HL-60 (cell line): ENCODE results near the gene ADAMTS10.
A peak's percentile ranks its signal among the peaks of the same experiment; 100 is the strongest.

Experiments
- DNase-seq, 2 experiments: peaks; one replicate each; pipeline ENCODE4 v3.0.0-alpha.2; 2010 to 2020; ENCODE audit warnings: low read depth in 1 of 2, low spot score in 1 of 2
- H3K27ac ChIP-seq: fragments of 250-450 bp; sonication (Bioruptor Pico); replicated peaks from 2 replicates; pipeline ENCODE4 v1.5.1; 2020; ENCODE audit warnings: mild to moderate bottlenecking, moderate library complexity
- H3K27me3 ChIP-seq: fragments of 250-450 bp; sonication (Bioruptor Pico); 2 replicates; pipeline ENCODE4 v1.5.1; 2021; ENCODE audit warnings: mild to moderate bottlenecking, moderate library complexity; ENCODE audit not compliant: insufficient read depth, poor library complexity, severe bottlenecking
- H3K4me3 ChIP-seq: replicated peaks from 2 replicates; pipeline ENCODE4 v1.5.1; 2011; ENCODE audit warnings: mild to moderate bottlenecking, control low read depth, low read length; ENCODE audit not compliant: insufficient read depth
- CTCF ChIP-seq: IDR thresholded peaks from one replicate; pipeline ENCODE4 v1.5.1; 2011; ENCODE audit warnings: low read length, control low read depth, inconsistent platforms; ENCODE audit not compliant: insufficient read depth
- GABPA ChIP-seq: IDR thresholded peaks from 2 replicates; pipeline ENCODE4 v1.6.1; 2012; ENCODE audit warnings: low read depth
- POLR2AphosphoS5 ChIP-seq: IDR thresholded peaks from 2 replicates; pipeline ENCODE4 v1.6.1; 2012; ENCODE audit warnings: low read depth
- REST ChIP-seq: IDR thresholded peaks from 2 replicates; pipeline ENCODE4 v1.6.1; 2012; ENCODE audit warnings: low read depth; ENCODE audit not compliant: insufficient replicate concordance
- SPI1 ChIP-seq: IDR thresholded peaks from 2 replicates; pipeline ENCODE4 v1.6.1; 2012; ENCODE audit warnings: low read depth, mild to moderate bottlenecking, borderline replicate concordance

Gene ADAMTS10

DNA sequence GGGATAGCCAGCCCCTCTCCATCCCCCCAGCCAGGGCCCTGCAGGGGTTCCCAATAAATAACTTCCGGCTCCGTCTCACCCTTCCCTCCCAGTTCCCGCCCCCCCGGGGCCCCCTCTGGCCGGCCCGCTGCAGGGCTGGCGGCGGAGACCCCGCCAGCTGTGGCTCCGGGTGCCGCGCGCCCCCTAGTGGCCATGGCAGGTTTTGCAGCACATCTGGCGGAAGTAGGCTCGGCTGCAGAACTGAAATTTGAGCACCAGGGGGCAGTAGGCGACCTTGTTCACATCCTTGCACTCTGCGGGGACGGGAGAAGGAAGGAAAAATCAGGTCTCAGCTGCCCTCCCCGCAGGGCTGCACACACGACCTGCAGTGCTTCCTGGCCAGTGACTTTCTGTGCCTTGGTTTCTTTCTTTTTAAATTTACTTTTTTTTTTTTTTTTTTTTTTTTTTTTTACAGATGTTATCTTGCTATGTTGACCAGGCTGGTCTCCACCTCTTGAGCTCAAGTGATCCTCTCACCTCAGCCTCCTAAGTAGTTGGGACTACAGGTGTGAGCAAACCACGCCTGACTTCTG lies 29.7 kb downstream of the ADAMTS10 start:
- DNase-seq, result peak; percentile 81 to 90
- Histone ChIP-seq H3K27me3 (no peaks in the 10 kb centered on the region), H3K27ac (no peak overlapping the region), H3K4me3 (no peak overlapping the region)
- no peak for TF ChIP-seq REST
- peak; percentile 94 for TF ChIP-seq CTCF
- TF ChIP-seq SPI1, result peak; percentile 43; the same call in 1 of the 2 replicates
- 0 out of 2 replicates have a peak, but pooled peaks have one; percentile 51 for TF ChIP-seq POLR2AphosphoS5
- no peak for TF ChIP-seq GABPA

DNA sequence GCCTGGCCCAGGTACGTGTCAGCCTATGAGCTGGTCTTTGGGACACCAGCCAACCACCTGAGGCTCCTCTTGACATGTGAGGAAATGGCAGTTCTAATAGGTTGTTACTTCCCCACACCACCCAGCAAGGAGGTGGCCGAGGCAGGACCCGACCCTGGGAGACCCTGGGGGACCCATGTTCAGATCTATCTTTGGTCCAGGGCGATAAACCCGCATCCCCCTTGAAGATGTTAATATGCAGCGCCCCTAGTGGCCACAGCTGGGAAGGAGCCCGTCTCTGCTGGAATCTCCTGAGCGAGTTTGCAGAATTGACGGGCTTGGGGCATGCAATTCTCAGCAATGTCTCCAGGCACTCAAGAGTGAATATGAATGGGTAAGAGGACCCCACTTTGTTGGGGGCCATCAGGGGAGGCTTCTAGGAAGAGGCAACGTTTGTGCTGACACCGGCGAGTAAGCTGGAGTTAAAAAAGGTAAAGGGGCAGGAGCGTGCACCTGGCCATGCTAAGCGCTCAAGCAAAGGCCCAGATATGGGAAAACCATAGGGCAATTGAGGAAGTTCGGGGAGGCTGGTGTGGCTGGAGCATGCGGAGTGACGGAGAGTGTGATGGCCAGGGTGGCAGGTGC lies 31.8 kb downstream of the ADAMTS10 start:
- peak; percentile 96 for TF ChIP-seq CTCF
- TF ChIP-seq GABPA, result no peak
- Histone ChIP-seq H3K4me3 (no peak overlapping the region), H3K27me3 (no peaks in the 10 kb centered on the region), H3K27ac (peak overlapping the region; percentile 93)
- DNase-seq, result peak in 1 of 2 experiments; percentile 89

GRCh38 chr19:8577741-8578140 lies 32.8 kb downstream of the ADAMTS10 start:
- peak overlapping the region; percentile 93 for H3K27ac ChIP-seq
- peak overlapping the region; percentile 65 for H3K4me3 ChIP-seq
- no peak for TF ChIP-seq POLR2AphosphoS5
- TF ChIP-seq CTCF, result no peak
- no peak for TF ChIP-seq SPI1
- no peak for TF ChIP-seq GABPA

DNA sequence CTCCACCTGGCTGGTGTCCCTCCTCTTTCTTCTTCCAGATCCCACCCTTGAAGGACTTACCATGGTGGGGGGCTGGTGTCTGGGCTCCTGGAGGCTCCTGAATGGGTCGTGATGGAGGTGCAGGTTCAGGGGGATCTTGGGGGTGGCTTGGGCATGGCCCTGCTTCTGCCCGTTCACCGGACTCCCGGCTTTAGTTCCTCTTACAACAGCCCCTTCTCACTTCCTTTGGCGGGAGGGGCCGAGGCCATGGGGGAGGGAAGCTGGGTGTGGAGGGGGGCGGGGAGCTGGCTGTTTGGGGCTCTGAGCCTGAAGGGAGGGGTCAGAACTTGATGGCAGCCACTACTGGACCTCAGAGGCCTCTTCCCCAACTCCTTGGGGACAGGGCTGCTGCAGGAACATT lies 33.3 kb downstream of the ADAMTS10 start, which contains the start of gene MYO1F:
Gene MYO1F (minus strand): TSS at position 196 of the 400 bp plus-strand sequence. CDS start 133 bp downstream, at position 63.
- TF ChIP-seq POLR2AphosphoS5 (0 out of 2 replicates have a peak, but pooled peaks have one; percentile 6), SPI1 (peak; percentile 52), GABPA (no peak)
- peak; percentile 79 to 83 for DNase-seq
- peak within 1 kb of the TSS; percentile 93 for H3K27ac ChIP-seq
- H3K27me3 ChIP-seq, result no peaks in the 10 kb centered on the region
- peak within 1 kb of the TSS; percentile 65 for H3K4me3 ChIP-seq

More at GRCh38 chr19:8577741-8578140, 32.8 kb downstream of the ADAMTS10 start:
- no peaks in the 10 kb centered on the region for H3K27me3 ChIP-seq
- peak in 1 of 2 experiments; percentile 40 for DNase-seq
